SH-SY5Y (cell line): ENCODE results near the gene MTIF2.

Source experiments
- GATA2 ChIP-seq: IDR thresholded peaks from 2 replicates; pipeline ENCODE4 v1.6.1; 2011; ENCODE audit warnings: mild to moderate bottlenecking, low read depth, low read length
- GATA3 ChIP-seq: IDR thresholded peaks from 2 replicates; pipeline ENCODE4 v1.6.1; 2011; ENCODE audit warnings: low read depth, mild to moderate bottlenecking, low read length, moderate library complexity

MTIF2 gene

GRCh38 chr2:55204950-55205349 lies 64.1 kb downstream of the MTIF2 start:
- TF ChIP-seq GATA2 (no peak), GATA3 (no peak)

- TF ChIP-seq GATA2 (no peak), GATA3 (no peak)
These were observed 64.5 kb downstream of the MTIF2 start for GRCh38 chr2:55204536-55204935.

GRCh38 chr2:55200416-55200815 lies 68.6 kb downstream of the MTIF2 start:
- no peak for TF ChIP-seq GATA2
- no peak for TF ChIP-seq GATA3

GRCh38 chr2:55196526-55196925 lies 72.5 kb downstream of the MTIF2 start:
- TF ChIP-seq GATA2 = no peak
